ENCODE measurements around the gene UNCX.

The UNCX gene

DNA sequence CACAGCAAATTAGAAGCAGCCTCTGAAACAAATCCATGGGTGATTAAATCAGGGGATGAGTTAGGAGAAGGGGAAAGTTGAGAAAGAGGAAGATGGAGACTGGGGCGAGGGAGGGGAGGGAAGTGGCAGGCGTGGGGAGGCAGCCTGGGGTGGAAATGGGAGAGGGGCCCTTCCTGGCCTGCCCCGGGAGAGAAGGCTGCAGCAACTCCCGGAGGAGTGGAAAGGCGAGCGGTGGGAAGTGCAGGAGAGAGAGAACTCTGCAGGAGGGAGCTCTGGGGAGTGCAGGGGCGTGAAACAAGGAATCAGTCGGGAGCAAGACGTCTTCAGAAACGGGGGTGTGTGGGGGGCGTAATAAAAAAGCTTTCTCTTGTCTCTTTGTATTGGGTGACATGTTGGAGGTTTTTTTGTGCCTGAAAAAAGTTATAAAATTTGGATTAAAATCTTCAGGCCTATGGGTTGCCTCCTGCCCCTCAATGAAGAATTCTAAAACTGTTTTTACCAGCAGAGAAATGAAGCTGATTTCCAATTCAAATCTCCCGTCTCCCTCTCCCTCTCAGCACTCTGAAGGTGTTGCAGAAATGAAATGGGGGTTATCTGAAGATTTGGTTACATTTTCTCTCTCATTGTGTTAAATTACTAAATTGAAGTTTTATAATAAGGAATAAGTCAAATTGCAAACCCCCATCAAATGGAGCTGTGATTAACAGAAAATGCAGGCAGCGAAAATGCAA lies 4.7 kb upstream of the UNCX start:
- Histone ChIP-seq H3K4me3 (ENCODE audit: low read length) (no peak overlapping the region), H3K9ac (ENCODE audit: low read depth, low read length) (no peak overlapping the region), H3K27me3 (ENCODE audit: insufficient read depth, low read length) (peaks cover 98% of the 10 kb centered on the region), H3K27ac (ENCODE audit: low read depth, low read length) (no peak overlapping the region), H3K4me1 (ENCODE audit: insufficient read depth, low read length) (peaks cover 36% of the 10 kb centered on the region), H3K9me3 (ENCODE audit: insufficient read depth, low read depth, low read length) (no peaks in the 10 kb centered on the region), H3K36me3 (ENCODE audit: insufficient read depth, low read length) (no peaks in the 10 kb centered on the region)
- WGBS = under 1% methylated on average over 12 of the region's 13 CpGs

GRCh38 chr7:1228545-1229201 lies 4.0 kb upstream of the UNCX start:
- 6% methylated on average over 11 of the region's 17 CpGs for WGBS
- 0 out of 2 replicates have a peak overlapping the region, but pooled peaks have one; percentile 19 for H3K4me3 ChIP-seq (ENCODE audit: low read length)
- H3K4me1 ChIP-seq (ENCODE audit: insufficient read depth, low read length) = peaks cover 36% of the 10 kb centered on the region
- no peaks in the 10 kb centered on the region for H3K9me3 ChIP-seq (ENCODE audit: insufficient read depth, low read depth, low read length)
- H3K27me3 ChIP-seq (ENCODE audit: insufficient read depth, low read length) = peaks cover 98% of the 10 kb centered on the region
- no peaks in the 10 kb centered on the region for H3K36me3 ChIP-seq (ENCODE audit: insufficient read depth, low read length)
- H3K27ac ChIP-seq (ENCODE audit: low read depth, low read length) = no peak overlapping the region
- H3K9ac ChIP-seq (ENCODE audit: low read depth, low read length) = no peak overlapping the region

DNA sequence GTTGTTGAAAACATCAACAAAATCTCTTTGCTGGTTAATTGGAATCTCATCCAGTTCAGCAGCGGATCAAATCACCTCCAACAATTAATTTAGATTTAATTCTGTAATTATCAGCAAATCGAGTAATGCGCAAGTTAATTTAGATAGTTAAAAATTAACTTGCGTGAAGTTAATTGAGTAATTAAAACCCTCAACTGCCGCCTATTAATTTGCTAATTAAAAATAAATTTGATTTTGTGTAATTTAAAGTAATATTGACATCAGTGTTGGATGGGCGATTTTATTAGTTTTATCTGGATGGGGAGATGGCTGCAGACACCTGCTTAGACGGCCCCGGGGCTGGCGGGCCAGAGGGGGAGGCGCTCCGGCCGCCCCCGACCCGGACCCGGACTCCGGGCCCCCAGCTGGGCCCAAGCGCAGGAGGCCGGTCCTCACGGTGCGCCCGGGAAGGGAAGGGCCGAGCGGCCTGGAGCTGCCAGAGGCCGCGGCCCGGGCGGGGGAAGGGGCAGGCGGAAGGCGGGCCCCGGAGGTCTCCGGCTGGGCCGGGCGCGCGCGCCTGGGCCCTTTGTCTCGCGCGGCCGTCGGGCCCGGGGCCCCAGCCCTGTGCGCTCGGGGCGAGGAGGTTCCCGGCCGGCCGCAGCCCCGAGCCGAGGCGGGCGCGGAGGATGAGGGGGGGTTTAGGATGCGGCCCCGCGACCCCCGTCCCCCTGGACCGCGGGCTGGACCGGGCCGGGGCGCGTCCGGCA lies 3.3 kb upstream of the UNCX start:
- H3K4me1 ChIP-seq (ENCODE audit: insufficient read depth, low read length) = peaks cover 41% of the 10 kb centered on the region
- WGBS = under 1% methylated on average over 60 of the region's 64 CpGs
- no peaks in the 10 kb centered on the region for H3K9me3 ChIP-seq (ENCODE audit: insufficient read depth, low read depth, low read length)
- peaks cover 98% of the 10 kb centered on the region for H3K27me3 ChIP-seq (ENCODE audit: insufficient read depth, low read length)
- H3K27ac ChIP-seq (ENCODE audit: low read depth, low read length) = no peak overlapping the region
- no peaks in the 10 kb centered on the region for H3K36me3 ChIP-seq (ENCODE audit: insufficient read depth, low read length)
- H3K4me3 ChIP-seq (ENCODE audit: low read length) = 0 out of 2 replicates have a peak overlapping the region, but pooled peaks have one; percentile 19
- no peak overlapping the region for H3K9ac ChIP-seq (ENCODE audit: low read depth, low read length)

DNA sequence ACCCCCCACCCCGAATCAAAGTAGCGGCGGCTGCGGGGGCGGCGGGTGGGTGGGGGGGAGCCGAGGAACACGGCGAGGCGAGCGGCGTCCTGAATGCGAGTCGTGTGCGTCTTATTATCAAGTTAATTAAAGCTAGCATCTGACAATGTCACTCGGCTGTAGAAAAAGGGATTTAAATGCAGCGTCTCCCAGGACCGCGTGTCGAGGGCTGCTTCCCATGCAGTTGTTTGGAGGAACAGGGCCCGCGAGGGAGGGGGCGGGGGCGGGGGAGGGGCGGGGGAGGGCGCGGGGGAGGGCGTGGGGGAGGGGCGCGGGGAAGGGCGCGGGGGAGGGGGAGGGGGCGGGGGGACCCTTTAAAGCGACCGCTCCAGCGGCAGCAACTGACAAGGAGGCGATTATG lies 2.7 kb upstream of the UNCX start:
- Histone ChIP-seq H3K9me3 (ENCODE audit: insufficient read depth, low read depth, low read length) (no peaks in the 10 kb centered on the region), H3K27ac (ENCODE audit: low read depth, low read length) (no peak overlapping the region), H3K9ac (ENCODE audit: low read depth, low read length) (no peak overlapping the region), H3K4me3 (ENCODE audit: low read length) (no peak overlapping the region), H3K36me3 (ENCODE audit: insufficient read depth, low read length) (no peaks in the 10 kb centered on the region), H3K27me3 (ENCODE audit: insufficient read depth, low read length) (peaks cover 98% of the 10 kb centered on the region), H3K4me1 (ENCODE audit: insufficient read depth, low read length) (peaks cover 45% of the 10 kb centered on the region)
- WGBS = 0% methylated on average over 16 of the region's 37 CpGs

- Histone ChIP-seq H3K4me1 (ENCODE audit: insufficient read depth, low read length) (peaks cover 48% of the 10 kb centered on the region), H3K4me3 (ENCODE audit: low read length) (no peak overlapping the region), H3K9ac (ENCODE audit: low read depth, low read length) (no peak overlapping the region), H3K27me3 (ENCODE audit: insufficient read depth, low read length) (peaks cover 98% of the 10 kb centered on the region), H3K27ac (ENCODE audit: low read depth, low read length) (no peak overlapping the region), H3K36me3 (ENCODE audit: insufficient read depth, low read length) (no peaks in the 10 kb centered on the region), H3K9me3 (ENCODE audit: insufficient read depth, low read depth, low read length) (no peaks in the 10 kb centered on the region)
- under 1% methylated on average over 59 of the region's 64 CpGs for WGBS
These were observed 2.1 kb upstream of the UNCX start for GRCh38 chr7:1230411-1231213.

- 3% methylated on average over 34 of the region's 40 CpGs for WGBS
- H3K27me3 ChIP-seq (ENCODE audit: insufficient read depth, low read length) = peaks cover 98% of the 10 kb centered on the region
- H3K4me3 ChIP-seq (ENCODE audit: low read length) = no peak overlapping the region
- peaks cover 40% of the 10 kb centered on the region for H3K4me1 ChIP-seq (ENCODE audit: insufficient read depth, low read length)
- H3K9me3 ChIP-seq (ENCODE audit: insufficient read depth, low read depth, low read length) = no peaks in the 10 kb centered on the region
- H3K36me3 ChIP-seq (ENCODE audit: insufficient read depth, low read length) = no peaks in the 10 kb centered on the region
- H3K9ac ChIP-seq (ENCODE audit: low read depth, low read length) = no peak overlapping the region
- no peak overlapping the region for H3K27ac ChIP-seq (ENCODE audit: low read depth, low read length)
These were observed 1.2 kb upstream of the UNCX start for GRCh38 chr7:1231214-1232102.

DNA sequence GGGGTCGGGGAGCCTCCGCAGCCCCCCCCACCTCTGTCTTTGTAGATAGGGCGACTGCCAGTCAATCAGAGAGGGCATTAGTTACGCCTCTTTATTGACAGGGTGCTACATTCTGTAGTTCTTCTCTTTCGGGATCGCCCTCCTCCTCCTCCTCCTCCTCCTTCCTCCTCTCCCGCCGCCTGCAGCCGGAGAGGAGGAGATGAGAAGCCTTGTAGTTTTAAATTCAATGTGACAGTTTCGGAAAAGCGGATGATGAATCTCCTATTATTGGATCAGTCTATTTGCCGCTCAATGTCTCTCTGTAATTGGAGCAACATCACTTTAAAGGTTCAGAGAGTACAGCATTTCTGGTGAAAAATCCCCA lies 587 bp upstream of the UNCX start:
- peaks cover 34% of the 10 kb centered on the region for H3K4me1 ChIP-seq (ENCODE audit: insufficient read depth, low read length)
- no peaks in the 10 kb centered on the region for H3K9me3 ChIP-seq (ENCODE audit: insufficient read depth, low read depth, low read length)
- no peak overlapping the region for H3K27ac ChIP-seq (ENCODE audit: low read depth, low read length)
- WGBS = 0% methylated on average over 7 of the region's 12 CpGs
- peaks cover 98% of the 10 kb centered on the region for H3K27me3 ChIP-seq (ENCODE audit: insufficient read depth, low read length)
- no peak overlapping the region for H3K4me3 ChIP-seq (ENCODE audit: low read length)
- no peaks in the 10 kb centered on the region for H3K36me3 ChIP-seq (ENCODE audit: insufficient read depth, low read length)
- no peak overlapping the region for H3K9ac ChIP-seq (ENCODE audit: low read depth, low read length)

DNA sequence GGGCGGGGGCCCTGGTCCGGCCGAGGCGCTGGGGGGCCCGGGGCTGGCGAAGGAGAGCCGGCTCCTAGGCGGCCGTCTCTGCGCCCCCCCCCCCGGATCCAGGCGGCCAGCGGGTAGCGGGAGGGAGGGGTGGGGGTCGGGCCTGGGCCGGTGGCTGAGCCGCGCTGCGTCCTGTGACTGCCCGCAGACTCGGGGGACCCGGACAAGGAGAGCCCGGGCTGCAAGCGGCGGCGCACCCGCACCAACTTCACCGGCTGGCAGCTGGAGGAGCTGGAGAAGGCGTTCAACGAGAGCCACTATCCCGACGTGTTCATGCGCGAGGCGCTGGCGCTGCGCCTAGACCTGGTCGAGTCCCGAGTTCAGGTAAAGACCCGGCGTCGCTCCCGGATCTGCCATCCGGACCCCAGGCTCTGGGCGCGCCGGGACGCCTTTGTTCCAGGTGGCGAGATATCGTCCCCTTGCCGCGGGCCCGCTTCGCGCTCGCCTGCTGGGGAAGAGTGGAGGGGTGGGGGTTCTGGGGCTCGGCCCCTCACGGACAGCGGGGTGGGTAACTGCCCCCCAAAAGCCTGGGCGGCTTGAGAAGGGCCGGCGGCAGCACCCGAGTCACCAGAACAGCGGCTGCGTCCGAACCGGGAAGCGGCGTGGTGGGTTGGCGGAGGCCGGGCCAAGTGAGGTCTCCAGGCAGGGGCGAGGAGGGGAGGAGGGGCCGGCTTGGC lies 819 bp downstream of the UNCX start:
- H3K4me3 ChIP-seq (ENCODE audit: low read length) = no peak overlapping the region

GRCh38 chr7:1234049-1234880 lies 1.6 kb downstream of the UNCX start:
- WGBS = 3% methylated on average over 24 of the region's 30 CpGs
- no peak overlapping the region for H3K9ac ChIP-seq (ENCODE audit: low read depth, low read length)
- peaks cover 21% of the 10 kb centered on the region for H3K4me1 ChIP-seq (ENCODE audit: insufficient read depth, low read length)
- peaks cover 98% of the 10 kb centered on the region for H3K27me3 ChIP-seq (ENCODE audit: insufficient read depth, low read length)
- no peak overlapping the region for H3K4me3 ChIP-seq (ENCODE audit: low read length)
- no peaks in the 10 kb centered on the region for H3K36me3 ChIP-seq (ENCODE audit: insufficient read depth, low read length)
- no peaks in the 10 kb centered on the region for H3K9me3 ChIP-seq (ENCODE audit: insufficient read depth, low read depth, low read length)
- no peak overlapping the region for H3K27ac ChIP-seq (ENCODE audit: low read depth, low read length)

More for the DNA sequence above, 819 bp downstream of the UNCX start:
- H3K27me3 ChIP-seq (ENCODE audit: insufficient read depth, low read length) = peaks cover 98% of the 10 kb centered on the region
- WGBS = 2% methylated on average over 68 of the region's 73 CpGs
- H3K9me3 ChIP-seq (ENCODE audit: insufficient read depth, low read depth, low read length) = no peaks in the 10 kb centered on the region
- no peak overlapping the region for H3K27ac ChIP-seq (ENCODE audit: low read depth, low read length)
- peaks cover 29% of the 10 kb centered on the region for H3K4me1 ChIP-seq (ENCODE audit: insufficient read depth, low read length)
- no peaks in the 10 kb centered on the region for H3K36me3 ChIP-seq (ENCODE audit: insufficient read depth, low read length)
- H3K9ac ChIP-seq (ENCODE audit: low read depth, low read length) = no peak overlapping the region

All from HUES64 (cell line).